Measurements from ENCODE around the gene FARS2.

- no peak for TF ChIP-seq CTCF (conservative IDR thresholded peaks at IDR 0.05 in 1 of 2, IDR thresholded peaks at IDR 0.05 in 1 of 2; ENCODE audit: low read depth in 1 of 2, low read length in 2 of 2)
- no peak for TF ChIP-seq EZH2 (IDR thresholded peaks at IDR 0.05; ENCODE audit: low read length, missing control alignments)
Measured at GRCh38 chr6:5293692-5294091, 32.4 kb downstream of the FARS2 start.

Data from fibroblast of lung (primary cell).